Activated naive CD4-positive, alpha-beta T cell treated with anti-CD3 and anti-CD28 coated beads, Interleukin-2, amount 10 ng/mL, durations not matched to agents 7 days and 5 days (primary cell): ENCODE results near the gene SPRED2.

Source experiments
- CTCF ChIA-PET: fragments of 350-600 bp; sonication (Branson Sonifier 250); formaldehyde crosslinking; loops from one replicate; lab custom pipeline; 2021; ENCODE audit warnings: antibody characterized with exemption; lab: Charles Lee
- DNase-seq: peaks from one replicate; pipeline ENCODE4 v3.0.0-alpha.2; 2020
- H3K27ac Mint-ChIP-seq: one replicate; pipeline ENCODE4 v1.8.0; 2021; ENCODE audit warnings: mild to moderate bottlenecking, moderate library complexity, mixed read lengths
- H3K27me3 Mint-ChIP-seq: one replicate; pipeline ENCODE4 v1.8.0; 2021; ENCODE audit warnings: mild to moderate bottlenecking, mixed read lengths
- H3K36me3 Mint-ChIP-seq: one replicate; pipeline ENCODE4 v1.8.0; 2021; ENCODE audit warnings: mixed read lengths
- H3K4me1 Mint-ChIP-seq: one replicate; pipeline ENCODE4 v1.8.0; 2021; ENCODE audit warnings: mixed read lengths
- H3K4me3 Mint-ChIP-seq: one replicate; pipeline ENCODE4 v1.8.0; 2021; ENCODE audit warnings: mild to moderate bottlenecking, moderate library complexity, mixed read lengths
- H3K9me3 Mint-ChIP-seq: one replicate; pipeline ENCODE4 v1.8.0; 2021; ENCODE audit warnings: mixed read lengths

Gene SPRED2

DNA sequence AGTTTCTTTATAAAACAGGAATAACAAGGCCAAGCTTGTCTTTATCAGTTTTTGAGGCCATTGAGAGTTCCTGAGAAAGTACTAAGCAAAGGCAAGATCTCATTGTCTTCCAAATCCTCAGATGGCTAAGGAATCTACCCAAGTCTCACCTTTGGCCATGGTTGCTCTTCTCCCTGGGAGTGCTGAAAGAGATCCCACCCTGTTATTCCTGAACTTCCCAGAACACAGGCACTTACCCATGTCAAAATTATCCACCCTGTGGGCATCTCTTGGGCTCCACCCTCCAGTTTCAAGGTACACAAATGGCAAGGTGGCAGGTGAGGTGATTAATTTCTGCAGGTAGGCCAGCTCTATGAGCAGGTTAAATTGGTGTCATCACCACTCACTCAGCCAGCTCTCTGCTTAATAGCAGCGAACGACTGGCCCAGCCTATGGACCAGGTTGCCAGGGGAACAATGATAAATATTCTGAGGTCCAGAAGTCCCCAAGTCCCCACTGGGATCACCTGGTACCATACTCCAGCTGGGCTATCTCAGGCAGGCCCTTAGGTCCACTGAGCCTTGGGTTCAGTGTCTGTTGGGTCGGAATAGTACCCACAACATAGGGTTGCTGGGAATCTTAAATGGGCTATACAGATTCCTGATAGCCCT lies 2.3 kb upstream of the SPRED2 start:
- Mint-ChIP-seq H3K36me3 (no peaks in the 10 kb centered on the region), H3K4me1 (peaks cover 32% of the 10 kb centered on the region), H3K4me3 (peak overlapping the region; percentile 81), H3K27ac (no peak overlapping the region), H3K27me3 (peaks cover 83% of the 10 kb centered on the region), H3K9me3 (no peaks in the 10 kb centered on the region)
- CTCF ChIA-PET = interaction anchor here (1.7 to 2.9 kb wide), 2 partner anchors 52 to 170 kb away, joined by 7 to 11 read pairs; no protein-coding TSS in a partner anchor
- no peak for DNase-seq

- peaks cover 5% of the 10 kb centered on the region for H3K36me3 Mint-ChIP-seq
- H3K27ac Mint-ChIP-seq = peak overlapping the region; percentile 90
Observed at GRCh38 chr2:65431421-65432226, 775 bp downstream of the SPRED2 start.

GRCh38 chr2:65430603-65431420 lies 1.6 kb downstream of the SPRED2 start:
- Mint-ChIP-seq H3K36me3 (peaks cover 5% of the 10 kb centered on the region), H3K27ac (peak overlapping the region; percentile 87), H3K27me3 (peaks cover 48% of the 10 kb centered on the region), H3K4me3 (peak overlapping the region; percentile 94), H3K4me1 (peaks cover 29% of the 10 kb centered on the region), H3K9me3 (no peaks in the 10 kb centered on the region)
- CTCF ChIA-PET = interaction anchor here (1.0 kb wide), 1 partner anchor 48 kb away, joined by 3 read pairs; no protein-coding TSS in a partner anchor
- peak; percentile 83 for DNase-seq

More at GRCh38 chr2:65431421-65432226, 775 bp downstream of the SPRED2 start:
- H3K4me3 Mint-ChIP-seq = peak overlapping the region; percentile 94
- CTCF ChIA-PET = interaction anchor here (1.0 kb wide), 1 partner anchor 49 kb away, joined by 3 read pairs; no protein-coding TSS in a partner anchor
- DNase-seq = peak; percentile 73
- peaks cover 33% of the 10 kb centered on the region for H3K4me1 Mint-ChIP-seq
- no peaks in the 10 kb centered on the region for H3K9me3 Mint-ChIP-seq
- H3K27me3 Mint-ChIP-seq = peaks cover 56% of the 10 kb centered on the region

DNA sequence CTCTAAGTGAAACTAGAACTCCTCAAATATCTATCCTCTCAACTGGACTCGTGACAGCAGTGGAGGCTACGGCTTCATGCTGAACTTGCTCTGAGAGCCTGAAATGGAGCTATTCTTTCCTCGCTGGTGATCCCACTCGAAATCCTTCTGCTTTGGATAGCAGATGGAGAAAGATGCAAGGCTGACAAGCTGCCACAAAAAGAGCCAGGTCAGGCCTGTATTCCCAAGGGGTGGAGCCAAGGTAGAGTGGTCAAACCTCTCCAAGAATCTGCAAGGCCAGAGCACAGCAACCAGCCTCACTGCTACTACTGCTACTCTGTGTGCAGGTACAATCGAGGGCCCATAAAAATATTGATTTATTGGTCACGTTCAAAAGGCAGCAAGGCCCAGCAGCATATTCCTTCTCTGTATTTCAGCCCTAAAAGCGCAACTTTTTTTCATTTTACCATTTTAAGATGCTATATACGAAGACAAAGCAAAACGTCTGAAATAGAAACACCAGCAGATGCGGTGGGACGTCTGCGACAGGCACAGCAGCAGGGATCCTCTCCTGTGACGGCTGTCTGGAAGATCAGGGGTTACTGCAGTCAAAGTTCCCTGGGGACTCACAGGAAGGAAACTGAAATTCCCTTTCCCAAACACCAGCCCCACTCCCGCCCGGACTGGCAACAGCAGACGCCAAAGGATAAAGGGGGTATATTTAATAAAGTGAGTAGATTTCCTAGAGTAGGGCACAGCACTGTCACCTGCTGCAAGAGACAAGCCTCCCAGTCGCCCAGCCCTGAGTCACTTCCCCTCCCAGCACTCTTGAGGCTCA lies 2.4 kb downstream of the SPRED2 start:
- peaks cover 40% of the 10 kb centered on the region for H3K27me3 Mint-ChIP-seq
- H3K9me3 Mint-ChIP-seq = no peaks in the 10 kb centered on the region
- CTCF ChIA-PET = interaction anchor here (0.6 kb wide), 1 partner anchor 133 kb away, joined by 3 read pairs; no protein-coding TSS in a partner anchor
- peaks cover 24% of the 10 kb centered on the region for H3K4me1 Mint-ChIP-seq
- peaks cover 5% of the 10 kb centered on the region for H3K36me3 Mint-ChIP-seq
- no peak for DNase-seq
- peak overlapping the region; percentile 87 for H3K27ac Mint-ChIP-seq
- peak overlapping the region; percentile 94 for H3K4me3 Mint-ChIP-seq

GRCh38 chr2:65427532-65427931 lies 4.9 kb downstream of the SPRED2 start:
- CTCF ChIA-PET = interaction anchor here (1.1 kb wide), 1 partner anchor 160 kb away, joined by 3 read pairs; no protein-coding TSS in a partner anchor
- no peak for DNase-seq
- H3K9me3 Mint-ChIP-seq = no peaks in the 10 kb centered on the region
- H3K36me3 Mint-ChIP-seq = peaks cover 5% of the 10 kb centered on the region
- H3K4me1 Mint-ChIP-seq = peaks cover 15% of the 10 kb centered on the region
- H3K27me3 Mint-ChIP-seq = peaks cover 16% of the 10 kb centered on the region
- H3K27ac Mint-ChIP-seq = no peak overlapping the region
- no peak overlapping the region for H3K4me3 Mint-ChIP-seq

GRCh38 chr2:65425276-65425675 lies 7.1 kb downstream of the SPRED2 start:
- H3K27me3 Mint-ChIP-seq = peaks cover 6% of the 10 kb centered on the region
- H3K36me3 Mint-ChIP-seq = peaks cover 9% of the 10 kb centered on the region
- H3K4me3 Mint-ChIP-seq = no peak overlapping the region
- CTCF ChIA-PET = no interaction called here
- peaks cover 28% of the 10 kb centered on the region for H3K4me1 Mint-ChIP-seq
- peaks cover 3% of the 10 kb centered on the region for H3K9me3 Mint-ChIP-seq
- no peak overlapping the region for H3K27ac Mint-ChIP-seq
- DNase-seq = no peak

DNA sequence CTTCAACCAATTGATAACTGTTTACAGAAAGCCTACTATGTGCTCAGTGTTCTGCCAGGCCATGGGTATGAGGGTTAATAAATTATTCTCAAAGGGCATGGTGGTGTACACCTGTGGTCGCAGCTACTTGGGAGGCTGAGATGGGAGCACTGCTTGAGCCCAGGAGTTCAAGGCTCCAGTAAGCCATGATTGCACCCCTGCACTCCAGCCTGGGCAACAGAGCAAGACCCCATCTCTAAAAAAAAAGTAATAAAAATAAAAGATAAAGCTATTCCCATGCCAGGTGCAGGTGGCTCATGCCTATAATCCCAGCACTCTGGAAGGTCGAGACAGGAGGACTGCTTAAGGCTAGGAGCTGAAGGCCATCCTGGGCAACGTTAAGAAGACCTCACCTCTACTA lies 8.0 kb downstream of the SPRED2 start:
- CTCF ChIA-PET = no interaction called here
- no peaks in the 10 kb centered on the region for H3K27me3 Mint-ChIP-seq
- no peak overlapping the region for H3K27ac Mint-ChIP-seq
- no peak for DNase-seq
- peaks cover 3% of the 10 kb centered on the region for H3K9me3 Mint-ChIP-seq
- no peak overlapping the region for H3K4me3 Mint-ChIP-seq
- peaks cover 24% of the 10 kb centered on the region for H3K4me1 Mint-ChIP-seq
- H3K36me3 Mint-ChIP-seq = peaks cover 12% of the 10 kb centered on the region

- peaks cover 45% of the 10 kb centered on the region for H3K4me1 Mint-ChIP-seq
Observed at GRCh38 chr2:65421432-65421748, 11.0 kb downstream of the SPRED2 start.

GRCh38 chr2:65420712-65421431 lies 11.5 kb downstream of the SPRED2 start:
- H3K4me1 Mint-ChIP-seq = peaks cover 50% of the 10 kb centered on the region
- CTCF ChIA-PET = interaction anchor here (0.6 kb wide), 2 partner anchors 12 to 1760 kb away, joined by 3 read pairs; no protein-coding TSS in a partner anchor

More at GRCh38 chr2:65421432-65421748, 11.0 kb downstream of the SPRED2 start:
- Mint-ChIP-seq H3K27ac (no peak overlapping the region), H3K36me3 (peaks cover 12% of the 10 kb centered on the region), H3K27me3 (no peaks in the 10 kb centered on the region), H3K9me3 (peaks cover 3% of the 10 kb centered on the region), H3K4me3 (no peak overlapping the region)
- CTCF ChIA-PET = interaction anchor here (0.6 kb wide), 2 partner anchors 12 to 1760 kb away, joined by 3 read pairs; no protein-coding TSS in a partner anchor
- no peak for DNase-seq

GRCh38 chr2:65417509-65418085 lies 14.8 kb downstream of the SPRED2 start:
- CTCF ChIA-PET = interaction anchor here (1.3 kb wide), 1 partner anchor 9 kb away, joined by 3 read pairs; no protein-coding TSS in a partner anchor
- Mint-ChIP-seq H3K27me3 (peaks cover 4% of the 10 kb centered on the region), H3K9me3 (peaks cover 3% of the 10 kb centered on the region), H3K4me1 (peaks cover 52% of the 10 kb centered on the region), H3K4me3 (no peak overlapping the region), H3K27ac (peak overlapping the region; percentile 12), H3K36me3 (peaks cover 12% of the 10 kb centered on the region)
- no peak for DNase-seq

More at GRCh38 chr2:65420712-65421431, 11.5 kb downstream of the SPRED2 start:
- H3K4me3 Mint-ChIP-seq = no peak overlapping the region
- no peaks in the 10 kb centered on the region for H3K27me3 Mint-ChIP-seq
- peaks cover 12% of the 10 kb centered on the region for H3K36me3 Mint-ChIP-seq
- DNase-seq = peak; percentile 25
- H3K27ac Mint-ChIP-seq = peak overlapping the region; percentile 3
- peaks cover 3% of the 10 kb centered on the region for H3K9me3 Mint-ChIP-seq

DNA sequence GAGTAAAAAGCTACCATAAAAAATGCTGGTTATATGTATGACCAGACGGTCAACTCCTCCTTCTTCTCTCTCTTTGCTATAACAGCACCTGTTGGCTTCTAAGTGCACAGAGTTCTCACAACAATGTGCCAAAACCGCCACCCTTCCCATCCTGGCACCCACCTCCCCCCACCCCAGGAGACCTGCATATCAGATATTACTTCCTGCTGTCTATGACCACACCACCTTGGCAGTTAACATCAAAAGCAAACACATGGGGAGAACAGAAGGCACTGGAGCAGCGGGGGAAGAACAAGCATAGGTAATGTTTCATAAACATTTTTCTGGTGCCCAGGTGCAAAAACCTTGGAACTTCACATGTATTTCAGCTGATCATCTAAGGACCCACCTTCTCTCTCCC lies 15.5 kb downstream of the SPRED2 start:
- peak; percentile 61 for DNase-seq
- CTCF ChIA-PET = interaction anchor here (1.3 kb wide), 1 partner anchor 10 kb away, joined by 3 read pairs; no protein-coding TSS in a partner anchor
- Mint-ChIP-seq H3K27ac (peak overlapping the region; percentile 0), H3K4me1 (peaks cover 49% of the 10 kb centered on the region), H3K4me3 (no peak overlapping the region), H3K9me3 (peaks cover 3% of the 10 kb centered on the region), H3K36me3 (peaks cover 12% of the 10 kb centered on the region), H3K27me3 (peaks cover 4% of the 10 kb centered on the region)

GRCh38 chr2:65416321-65416720 lies 16.1 kb downstream of the SPRED2 start:
- H3K27ac Mint-ChIP-seq = no peak overlapping the region
- H3K36me3 Mint-ChIP-seq = peaks cover 12% of the 10 kb centered on the region
- peaks cover 3% of the 10 kb centered on the region for H3K9me3 Mint-ChIP-seq
- peaks cover 4% of the 10 kb centered on the region for H3K27me3 Mint-ChIP-seq
- DNase-seq = no peak
- CTCF ChIA-PET = no interaction called here
- H3K4me1 Mint-ChIP-seq = peaks cover 46% of the 10 kb centered on the region
- no peak overlapping the region for H3K4me3 Mint-ChIP-seq
